ENCODE measurements around the gene NADK.
"Not testable (repeated sequence)": the region's sequence is repeated elsewhere in the genome, so short reads cannot be mapped to it uniquely, and the experiment has no call there.

Gene NADK

DNA sequence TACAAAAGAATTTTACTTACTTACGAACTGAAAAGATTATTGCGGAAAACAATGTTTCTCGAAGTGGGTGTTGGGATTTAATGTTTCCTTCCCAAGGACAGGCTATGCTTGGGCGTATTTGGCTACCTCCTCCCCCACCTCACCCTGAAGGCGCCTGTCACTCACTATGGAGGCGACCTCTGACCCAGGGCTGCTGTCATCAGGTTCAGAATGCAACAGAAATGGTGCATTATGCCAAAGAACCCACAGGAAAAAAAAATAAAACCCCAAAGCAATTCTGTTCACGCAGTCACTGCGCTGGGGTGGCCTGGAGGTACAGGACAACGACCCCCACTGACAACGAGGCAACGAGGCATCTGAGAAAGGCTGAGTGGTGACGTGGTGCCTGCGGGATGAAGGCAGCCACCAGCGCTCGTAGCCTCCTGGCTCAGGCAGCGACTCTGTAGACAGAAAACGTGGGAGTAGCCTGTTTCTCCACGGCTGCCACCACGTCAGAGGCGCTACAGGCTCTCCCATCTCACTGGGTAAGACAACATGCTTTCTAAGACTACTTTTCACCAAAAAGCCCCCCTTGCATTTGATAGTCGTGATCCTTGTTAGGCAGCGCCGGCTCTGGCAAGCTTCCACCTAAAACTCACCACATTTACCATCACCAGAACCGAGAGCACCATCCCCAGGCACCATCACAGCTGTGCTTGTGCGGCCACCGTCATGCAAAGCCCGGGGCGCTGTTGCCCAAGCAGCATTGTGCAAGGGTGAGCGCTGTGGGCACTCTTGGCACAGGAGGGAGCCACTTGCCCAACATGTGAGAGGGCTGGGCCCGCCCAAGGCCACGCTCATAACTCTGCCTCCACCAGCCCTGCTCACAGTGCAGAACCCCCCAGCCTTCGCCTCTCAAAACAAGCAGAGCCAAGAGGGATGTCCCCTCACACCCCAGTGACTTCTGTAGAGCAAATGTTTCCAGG is 14.3 kb downstream of the NADK start:
- DNase-seq (ENCODE audit: low read depth in 2 of 2) = no peak

DNA sequence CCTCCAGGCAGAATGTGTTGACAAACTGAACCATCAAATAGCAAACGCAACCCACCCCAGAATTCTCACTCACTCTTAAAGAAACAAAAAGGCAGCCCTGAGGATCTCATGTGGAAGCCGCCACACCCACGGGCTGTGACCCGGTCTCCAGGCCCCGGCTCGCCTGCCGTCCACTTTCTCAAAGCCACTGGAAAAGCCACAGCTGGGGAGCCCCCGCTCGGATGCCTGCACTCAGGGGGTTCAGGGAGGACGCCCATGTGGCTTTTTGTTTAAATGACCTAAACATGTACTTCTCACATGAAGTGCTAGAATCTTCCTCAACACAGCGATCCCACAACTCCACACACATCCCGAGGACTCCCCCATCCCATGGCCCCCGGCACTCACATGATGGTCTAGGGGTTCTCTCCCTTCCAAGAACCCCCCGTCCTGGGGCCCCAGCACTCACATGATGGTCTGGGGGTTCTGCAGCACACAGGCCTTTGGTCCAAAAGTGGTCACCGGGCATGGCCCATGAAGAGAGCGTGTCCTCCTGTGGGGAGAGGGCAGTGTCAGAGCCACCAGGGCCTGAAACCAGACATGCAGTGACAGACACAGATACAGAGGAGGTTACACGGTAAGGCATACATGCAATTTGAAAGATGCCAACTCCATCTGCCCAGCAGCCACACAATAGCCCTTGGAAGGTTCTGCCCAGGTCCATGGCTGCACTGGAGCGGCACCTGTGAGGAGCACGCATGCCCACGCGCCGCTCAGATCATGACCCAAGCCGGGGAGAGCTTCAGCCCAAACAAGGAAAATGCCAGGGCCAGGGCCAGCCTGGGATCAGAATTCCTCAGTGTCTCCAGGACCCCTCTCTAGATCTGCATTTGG is 16.5 kb downstream of the NADK start:
- DNase-seq (ENCODE audit: low read depth in 2 of 2) = no peak

DNA sequence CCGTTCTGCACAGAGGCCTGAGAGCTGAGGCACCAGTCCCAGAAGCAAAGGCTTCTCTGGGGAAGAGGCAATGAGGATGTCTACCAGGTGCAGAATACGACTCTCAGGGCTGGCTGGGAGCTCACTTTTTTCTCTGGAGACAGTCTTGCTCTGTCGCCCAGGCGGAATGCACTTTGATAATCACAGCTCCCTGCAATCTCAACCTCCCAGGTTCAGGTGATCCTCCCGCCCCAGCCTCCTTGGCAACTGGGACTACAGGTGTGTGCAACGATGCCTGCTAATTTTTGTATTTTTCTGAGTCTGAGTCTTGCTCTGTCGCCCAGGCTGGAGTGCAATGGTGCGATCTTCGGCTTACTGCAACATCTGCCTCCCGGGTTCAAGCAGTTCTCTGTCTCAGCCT is 17.6 kb downstream of the NADK start:
- DNase-seq (ENCODE audit: low read depth in 2 of 2) = no peak

DNA sequence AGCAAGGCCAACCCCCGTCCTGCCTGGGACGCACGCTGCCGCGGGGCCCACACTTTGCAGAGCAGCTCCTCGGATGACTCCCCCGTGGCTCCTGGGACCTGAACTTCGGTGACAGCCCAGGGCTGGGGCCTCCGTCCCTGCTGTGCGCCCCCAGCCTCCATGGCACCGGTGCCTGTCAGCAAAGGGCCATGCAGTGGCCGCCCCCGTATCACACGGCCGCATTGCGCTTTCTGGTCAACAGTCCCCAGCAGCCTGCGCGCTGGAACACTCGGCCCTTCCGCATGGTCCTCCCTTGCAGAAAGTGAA is 18.0 kb downstream of the NADK start:
- no peak for DNase-seq (ENCODE audit: low read depth in 2 of 2)

DNA sequence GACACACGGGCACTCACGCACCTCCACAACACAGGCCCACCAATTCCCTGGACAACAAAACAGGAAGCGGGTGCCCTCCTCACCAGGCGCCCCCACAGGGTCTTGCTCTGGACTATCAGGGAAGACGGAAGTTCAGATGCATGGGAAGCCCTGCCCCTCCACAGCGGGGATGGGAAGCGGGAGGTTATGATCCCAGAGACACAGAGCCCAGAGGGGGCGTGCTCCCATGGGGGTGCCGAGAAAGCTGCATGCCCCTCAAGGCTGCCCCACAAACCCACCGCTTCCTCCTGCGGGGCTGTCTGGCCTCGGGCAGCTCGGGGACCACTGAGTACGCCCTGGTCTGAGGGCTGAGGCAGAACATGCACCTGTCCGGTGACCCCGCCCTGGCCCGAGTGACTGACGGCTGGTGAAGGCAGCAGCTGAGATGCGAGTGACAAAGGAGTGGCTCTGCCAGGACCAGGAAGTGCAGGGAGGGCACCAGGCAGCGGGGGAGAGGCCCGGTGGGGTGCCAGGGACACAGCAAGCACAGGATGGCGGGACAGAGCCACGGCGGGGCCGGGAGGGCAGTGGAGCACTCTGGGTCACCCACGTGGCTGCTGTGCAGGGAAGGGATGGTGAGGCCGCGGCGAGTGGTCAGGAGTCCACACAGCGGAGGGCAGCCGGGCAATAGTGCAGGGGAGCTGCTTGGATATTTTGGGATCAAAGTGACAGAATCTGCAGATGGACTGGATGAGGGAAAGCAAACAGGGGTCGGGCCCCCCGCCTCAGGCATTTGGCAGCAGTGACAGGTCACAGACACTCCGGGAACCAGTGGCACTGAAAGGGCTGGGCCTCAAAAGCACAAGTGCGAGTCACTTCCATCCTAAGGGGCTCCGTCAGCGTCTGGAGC is 18.6 kb downstream of the NADK start:
- DNase-seq (ENCODE audit: low read depth in 2 of 2) = no peak

GRCh38 chr1:1758692-1759455 is 19.4 kb downstream of the NADK start:
- DNase-seq (ENCODE audit: low read depth in 2 of 2) = no peak

DNA sequence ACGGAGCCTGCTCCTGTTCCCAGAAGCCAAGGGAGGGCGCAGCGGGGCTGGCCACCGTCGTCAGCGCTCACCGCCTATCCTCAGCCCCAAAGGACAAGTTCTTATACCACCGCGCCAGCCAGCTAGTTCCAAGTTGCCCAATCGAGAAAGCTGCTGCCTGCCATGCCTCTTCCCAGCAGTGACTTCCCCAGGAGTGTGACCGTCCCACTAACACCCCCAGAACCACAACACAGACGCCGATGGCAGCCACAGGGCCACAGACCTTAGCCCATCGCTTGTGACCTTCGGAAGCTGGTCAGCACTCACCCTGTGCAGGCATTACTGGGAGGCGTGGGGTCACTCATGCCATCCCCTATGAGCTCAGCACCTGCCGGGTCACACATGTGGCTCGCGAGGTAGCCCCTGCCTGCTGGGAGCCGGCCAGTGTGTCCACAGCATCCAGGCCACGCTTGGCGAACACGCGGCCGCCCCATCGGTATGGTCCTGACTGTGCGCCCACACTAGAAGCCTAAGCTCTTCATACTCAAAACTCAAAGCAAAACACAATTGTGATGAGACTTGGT is 20.1 kb downstream of the NADK start:
- DNase-seq (ENCODE audit: low read depth in 2 of 2) = no peak

DNA sequence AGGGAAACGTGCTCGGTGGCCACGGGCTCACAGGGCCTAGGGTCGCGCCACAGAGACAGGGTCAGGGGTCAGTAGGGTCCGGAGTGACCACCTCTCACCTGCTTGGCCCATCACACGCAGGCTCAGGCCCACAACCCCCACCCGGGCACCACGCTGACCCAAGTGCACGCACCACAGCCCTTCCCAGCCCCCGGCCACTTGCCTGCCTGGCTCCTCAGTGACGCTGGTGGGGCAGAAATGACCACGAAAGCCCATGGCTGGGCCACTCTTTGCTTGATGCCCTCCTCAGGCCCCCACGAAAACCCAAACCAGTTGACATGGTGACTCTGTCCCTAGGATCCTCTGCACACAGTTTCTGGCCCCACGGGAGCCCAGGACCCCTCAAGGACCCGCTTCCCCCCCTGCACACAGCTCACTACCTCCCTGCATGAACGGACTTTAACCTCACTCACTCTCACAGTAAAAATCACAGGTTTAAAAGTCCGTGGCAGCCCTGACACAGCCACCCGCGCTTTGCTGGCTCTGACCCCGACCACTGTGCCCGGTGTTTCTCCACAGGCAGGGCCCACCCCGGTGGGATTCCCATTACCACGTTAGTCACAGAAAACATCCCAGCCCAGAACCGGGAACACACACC is 20.7 kb downstream of the NADK start:
- no peak for DNase-seq (ENCODE audit: low read depth in 2 of 2)

DNA sequence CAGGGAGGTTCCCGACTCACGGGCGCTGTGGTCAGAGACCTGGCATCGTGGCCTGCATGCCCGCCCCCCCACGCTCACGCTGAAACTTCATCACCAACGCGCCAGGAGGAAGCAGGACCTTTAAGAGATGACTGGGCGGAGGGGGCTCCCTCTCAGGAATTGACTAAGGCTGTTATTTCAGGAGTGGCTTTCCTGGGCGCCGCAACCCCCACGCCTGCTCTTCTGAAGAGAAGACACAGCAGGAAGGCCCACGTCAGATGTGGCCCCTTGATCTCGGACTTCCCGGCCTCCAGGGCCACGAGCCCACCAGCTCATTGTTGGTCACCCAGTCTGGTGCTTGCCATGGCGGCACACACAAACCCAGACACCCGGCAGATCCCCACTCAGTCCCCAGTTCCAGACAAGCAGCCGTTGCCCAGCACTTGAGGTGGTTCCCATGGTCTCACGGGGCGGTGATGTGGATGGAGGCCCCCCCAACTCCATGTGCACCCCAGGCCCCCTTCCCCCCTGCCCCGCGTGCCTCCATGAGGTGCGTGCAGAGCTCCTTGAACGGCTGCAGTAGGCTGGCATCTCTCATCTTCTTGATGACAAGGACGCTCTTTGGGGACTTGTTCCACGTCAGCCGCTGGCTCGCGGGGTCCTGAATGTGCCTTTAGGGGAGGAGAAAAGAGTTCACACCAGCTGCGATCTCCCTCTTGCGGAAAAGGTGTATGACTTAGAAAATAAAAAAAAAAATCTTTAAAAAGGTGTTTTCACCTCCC is 21.4 kb downstream of the NADK start:
- DNase-seq (ENCODE audit: low read depth in 2 of 2) = no peak

GRCh38 chr1:1755852-1756251 is 22.4 kb downstream of the NADK start:
- no peak for DNase-seq (ENCODE audit: low read depth in 2 of 2)

GRCh38 chr1:1755426-1755825 is 22.8 kb downstream of the NADK start:
- DNase-seq (ENCODE audit: low read depth in 2 of 2) = no peak

DNA sequence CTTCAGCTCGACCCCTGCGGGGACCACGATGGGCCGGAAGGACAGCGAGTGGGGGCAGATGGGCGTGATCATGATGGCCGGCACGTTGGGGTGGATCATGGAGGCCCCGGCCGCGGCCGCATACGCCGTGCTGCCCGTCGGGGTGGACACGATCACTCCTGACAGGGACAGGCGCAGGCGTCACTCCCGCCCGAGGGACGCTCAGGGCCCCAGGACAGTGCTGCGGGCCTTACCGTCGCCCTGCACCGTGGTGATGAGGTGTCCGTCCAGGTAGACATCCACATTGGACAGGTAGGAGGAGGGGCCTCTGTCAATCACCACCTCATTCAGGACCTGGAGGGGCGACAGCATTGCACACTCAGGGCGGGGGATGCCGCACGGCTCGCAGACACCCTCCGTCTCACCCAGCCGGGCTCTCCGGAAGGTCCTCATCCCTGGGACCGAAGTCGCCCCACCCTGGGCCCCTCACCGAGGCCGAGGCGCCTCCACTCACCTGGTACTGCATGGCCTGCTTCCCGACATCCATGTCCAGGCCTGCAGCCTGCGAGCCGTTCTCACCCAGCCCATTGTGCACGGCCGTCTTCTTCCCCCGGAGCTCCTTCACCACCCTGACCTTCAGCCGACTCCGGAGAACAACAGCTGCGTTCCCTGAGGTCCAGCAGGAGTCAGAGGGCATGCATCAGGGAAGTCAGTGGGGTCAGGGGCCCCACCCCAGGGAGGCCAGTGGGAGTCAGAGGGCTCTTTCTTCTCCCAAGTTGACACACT is 24.0 kb downstream of the NADK start:
- no peak for DNase-seq (ENCODE audit: low read depth in 2 of 2)

GRCh38 chr1:1753607-1754005 is 24.7 kb downstream of the NADK start:
- no peak for DNase-seq (ENCODE audit: low read depth in 2 of 2)

DNA sequence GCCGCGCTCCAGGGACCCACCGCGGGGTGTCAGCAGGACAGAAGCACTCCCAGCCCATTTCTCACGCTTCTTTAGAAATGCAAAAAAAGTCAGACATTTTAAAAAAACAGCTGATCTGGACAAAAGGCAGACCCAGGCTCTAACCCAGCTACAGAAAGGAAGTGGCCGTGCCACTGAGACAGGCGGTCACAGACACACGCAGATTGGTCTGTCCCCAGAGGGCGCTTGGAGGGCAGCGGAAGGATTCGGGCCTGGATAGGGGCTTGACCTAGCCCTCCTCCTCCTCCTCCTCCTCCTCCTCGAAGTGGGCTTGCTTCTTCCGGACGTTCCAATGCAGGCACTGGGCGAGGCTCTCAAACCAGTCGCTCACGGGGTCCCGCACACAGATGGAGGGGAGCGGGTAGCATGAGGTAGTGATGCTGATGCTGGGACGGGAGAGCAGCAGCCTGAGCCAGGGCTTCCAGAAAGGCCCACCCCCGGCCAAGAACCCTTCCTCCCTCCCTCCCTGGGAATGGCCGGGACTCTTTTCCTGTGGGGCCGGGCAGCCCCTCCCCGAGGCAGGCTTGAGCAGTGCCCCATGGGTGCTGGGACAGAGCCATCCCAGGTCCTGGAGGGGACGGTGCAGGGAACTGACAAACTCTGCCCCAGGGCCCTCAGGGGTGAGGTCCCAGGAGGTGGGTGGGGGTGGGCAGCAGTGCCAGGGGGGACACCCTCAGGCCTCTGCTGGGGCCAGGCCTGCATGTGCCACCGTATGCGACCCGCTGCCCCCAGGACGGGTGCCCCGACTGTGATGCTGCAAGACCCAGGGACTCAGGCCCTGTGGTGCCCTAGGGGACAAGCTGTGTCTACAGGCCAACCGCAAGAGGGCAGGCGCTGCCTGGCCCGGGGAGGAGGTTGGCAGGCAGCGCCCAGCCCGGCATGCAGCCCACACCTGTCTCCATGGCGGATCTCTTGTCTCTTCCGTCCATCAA is 25.3 kb downstream of the NADK start:
- DNase-seq (ENCODE audit: low read depth in 2 of 2) = no peak

DNA sequence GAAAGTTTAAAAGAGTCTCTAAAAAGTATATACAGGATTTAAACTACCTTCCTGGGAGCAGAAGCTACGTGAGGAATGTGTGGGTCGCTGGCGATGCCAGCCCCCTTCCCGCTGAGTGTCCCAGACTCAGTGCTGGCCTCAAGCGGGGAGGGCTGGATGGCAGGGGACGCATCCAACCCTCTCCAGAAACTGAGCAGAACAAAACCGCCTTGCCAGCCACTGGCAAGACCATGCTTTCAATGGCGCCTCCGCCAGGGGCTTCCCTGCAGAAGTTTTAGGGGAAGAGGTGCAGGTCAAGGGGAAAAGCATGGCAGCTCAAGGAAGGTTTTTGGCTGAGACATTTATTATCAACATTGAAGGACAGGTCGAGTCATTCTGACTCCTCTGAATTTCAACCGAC is 26.1 kb downstream of the NADK start:
- no peak for DNase-seq (ENCODE audit: low read depth in 2 of 2)

DNA sequence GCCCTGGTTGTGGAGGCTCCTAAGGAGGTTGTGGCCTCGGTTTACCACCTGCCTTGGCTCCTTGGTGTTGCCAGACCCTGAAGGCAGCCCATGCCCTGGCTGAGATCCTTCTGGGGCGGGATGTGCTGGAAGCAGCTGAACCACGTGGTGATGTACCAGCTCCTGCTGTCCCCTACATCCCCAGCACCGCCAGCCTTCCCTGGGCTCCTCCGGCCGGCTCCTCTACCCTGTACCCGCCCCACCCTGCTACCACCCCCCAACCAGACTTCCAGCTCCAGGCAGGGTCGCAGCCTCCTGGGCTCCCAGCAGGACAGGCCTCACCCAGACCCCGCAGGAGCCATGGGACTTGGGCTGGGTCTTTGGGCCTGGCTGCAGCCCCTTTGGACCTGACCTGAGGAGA is 28.3 kb downstream of the NADK start:
- not testable (repeated sequence) for DNase-seq (ENCODE audit: low read depth in 2 of 2)

DNA sequence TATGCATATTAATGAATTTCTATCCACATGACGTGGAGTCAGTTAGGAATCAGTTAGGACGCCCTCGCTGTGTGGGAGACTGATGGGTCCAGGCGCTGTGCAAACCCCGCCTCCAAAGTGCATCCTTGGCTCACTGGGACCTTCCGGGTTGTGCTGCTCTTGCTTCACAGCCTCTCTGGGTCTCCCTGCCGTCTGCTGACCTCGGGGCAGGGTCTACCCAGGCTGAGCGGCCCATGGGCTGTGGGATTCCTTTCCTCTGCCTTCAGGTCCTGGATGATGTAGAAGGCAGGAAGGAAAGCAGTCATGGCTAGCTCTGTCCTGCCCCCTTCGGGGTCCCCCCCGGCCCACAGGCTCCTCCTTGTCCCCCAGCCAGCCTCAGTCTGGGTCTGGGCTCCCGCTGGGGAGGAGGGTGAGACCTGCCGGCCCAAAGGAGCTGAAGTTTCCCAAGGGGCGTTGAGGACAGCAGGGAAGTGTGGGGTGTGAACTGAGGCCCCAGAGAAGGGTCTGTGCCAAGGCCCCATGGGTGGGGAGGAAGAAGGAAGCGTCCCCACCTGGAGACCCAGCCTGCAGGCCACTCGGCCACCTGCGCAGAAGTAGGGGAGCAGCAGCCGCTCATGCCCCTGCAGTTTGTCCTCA is 29.5 kb downstream of the NADK start:
- no peak for DNase-seq (ENCODE audit: low read depth in 2 of 2)
